ENCODE results near the gene RBM12.
"Not testable (repeated sequence)": the region's sequence is repeated elsewhere in the genome, so short reads cannot be mapped to it uniquely, and the experiment has no call there.

The RBM12 gene

GRCh38 chr20:35698298-35699126 is 33.8 kb upstream of the RBM12 start:
- peak; percentile 54 for DNase-seq

GRCh38 chr20:35697696-35698297 is 33.1 kb upstream of the RBM12 start:
- DNase-seq, result no peak

GRCh38 chr20:35695978-35696377 is 31.3 kb upstream of the RBM12 start:
- no peak for DNase-seq

- no peak for DNase-seq
Observed at GRCh38 chr20:35695245-35695749, 30.6 kb upstream of the RBM12 start.

- DNase-seq, result no peak
Observed at GRCh38 chr20:35690265-35690664, 25.6 kb upstream of the RBM12 start.

GRCh38 chr20:35686872-35687271 is 22.2 kb upstream of the RBM12 start:
- peak; percentile 31 for DNase-seq

GRCh38 chr20:35685368-35685767 is 20.7 kb upstream of the RBM12 start:
- not testable (repeated sequence) for DNase-seq

- no peak for DNase-seq
Observed at GRCh38 chr20:35681960-35682359, 17.3 kb upstream of the RBM12 start.

GRCh38 chr20:35680452-35681183 is 15.9 kb upstream of the RBM12 start:
- no peak for DNase-seq

GRCh38 chr20:35674921-35675320 is 10.2 kb upstream of the RBM12 start:
- DNase-seq, result no peak

GRCh38 chr20:35673884-35674283 is 9.2 kb upstream of the RBM12 start:
- no peak for DNase-seq

- no peak for DNase-seq
Observed at GRCh38 chr20:35669681-35670080, 5.0 kb upstream of the RBM12 start.

- no peak for DNase-seq
Observed at GRCh38 chr20:35669221-35669620, 4.5 kb upstream of the RBM12 start.

GRCh38 chr20:35665949-35666288 is 1.2 kb upstream of the RBM12 start:
- DNase-seq, result no peak

GRCh38 chr20:35663516-35664465 is 909 bp downstream of the RBM12 start:
- DNase-seq, result peak; percentile 85

GRCh38 chr20:35662551-35662950 is 2.1 kb downstream of the RBM12 start:
- no peak for DNase-seq

- DNase-seq, result no peak
Observed at GRCh38 chr20:35661908-35662307, 2.8 kb downstream of the RBM12 start.

GRCh38 chr20:35661053-35661452 is 3.6 kb downstream of the RBM12 start:
- DNase-seq, result no peak

GRCh38 chr20:35660122-35660937 is 4.4 kb downstream of the RBM12 start:
- no peak for DNase-seq

GRCh38 chr20:35657271-35657670 is 7.4 kb downstream of the RBM12 start:
- DNase-seq, result no peak

GRCh38 chr20:35654415-35654814 is 10.3 kb downstream of the RBM12 start:
- DNase-seq, result no peak

- no peak for DNase-seq
Observed at GRCh38 chr20:35653893-35654292, 10.8 kb downstream of the RBM12 start.
